Hematopoietic multipotent progenitor cell treated with erythropoietin and hydrocortisone succinate and interleukin-3 and kit ligand, for 17 days (in vitro differentiated cells): ENCODE results near the gene IL26.
A peak's percentile ranks its signal among the peaks of the same experiment; 100 is the strongest.

Source experiments
- DNase-seq: peaks from one replicate; pipeline ENCODE4 v3.0.0-alpha.2; 2015; ENCODE audit warnings: low spot score

IL26 gene, protein sequence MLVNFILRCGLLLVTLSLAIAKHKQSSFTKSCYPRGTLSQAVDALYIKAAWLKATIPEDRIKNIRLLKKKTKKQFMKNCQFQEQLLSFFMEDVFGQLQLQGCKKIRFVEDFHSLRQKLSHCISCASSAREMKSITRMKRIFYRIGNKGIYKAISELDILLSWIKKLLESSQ

DNA sequence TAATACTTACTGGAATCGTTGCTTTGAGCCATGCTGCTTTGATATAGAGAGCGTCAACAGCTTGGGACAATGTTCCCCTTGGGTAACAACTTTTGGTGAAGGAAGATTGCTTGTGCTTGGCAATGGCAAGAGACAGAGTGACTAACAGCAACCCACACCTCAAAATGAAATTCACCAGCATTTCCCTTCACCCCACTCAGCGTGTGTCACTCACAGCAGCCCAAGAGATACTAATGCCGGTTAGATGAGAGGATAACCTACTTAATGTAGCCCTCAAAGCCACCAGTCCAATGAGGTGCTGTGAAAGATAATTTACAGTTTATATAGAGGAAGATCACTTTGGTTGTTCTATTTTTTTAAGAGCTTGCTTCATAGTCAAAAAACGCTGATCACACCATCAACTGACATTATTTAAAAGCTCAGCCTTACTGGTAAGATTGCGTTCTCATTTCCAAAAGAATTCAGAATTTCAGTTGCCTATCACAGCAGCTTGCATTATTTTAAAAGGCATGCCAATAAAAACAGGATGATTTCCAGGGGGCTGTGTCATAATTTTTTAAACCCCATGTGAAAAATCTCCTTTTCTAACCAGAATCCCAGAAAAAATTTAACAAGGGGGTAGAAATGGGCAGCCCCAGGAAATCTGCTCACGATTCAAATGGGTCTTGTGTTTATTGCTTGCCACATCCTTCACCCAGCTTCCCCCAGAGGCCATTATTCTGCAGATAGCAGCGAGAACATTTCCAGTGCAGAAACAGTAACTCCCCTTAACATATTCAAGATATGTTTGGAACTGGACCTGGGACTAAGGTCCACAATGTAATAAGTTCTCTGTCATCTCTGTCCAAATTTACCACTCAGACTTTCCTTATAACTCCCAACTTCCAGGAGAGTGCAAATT, at the start of gene IL26:
Gene IL26 (minus strand): TSS at position 235 of the 901 bp plus-strand sequence. CDS start 54 bp downstream, at position 181.
- DNase-seq: no peak

DNA sequence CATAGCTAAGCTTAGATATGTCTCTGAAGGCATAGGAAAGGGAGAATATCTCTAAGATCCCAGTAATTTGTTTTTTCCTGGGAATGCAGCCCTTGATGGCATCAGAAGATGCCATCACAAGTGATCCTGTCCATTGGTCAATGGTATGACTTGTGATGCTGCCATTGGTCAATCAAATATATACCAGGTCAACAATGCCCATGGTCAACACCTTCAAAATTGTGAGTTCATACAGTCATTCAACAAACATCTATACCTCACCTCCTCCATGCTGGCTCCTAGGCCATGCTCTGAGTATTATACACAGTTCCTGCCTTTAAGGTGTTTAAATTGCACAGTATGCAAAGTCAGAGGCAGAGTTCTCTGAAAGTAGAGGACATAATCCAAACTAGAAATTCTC, 47.1 kb upstream of the IL26 start:
- DNase-seq: no peak

DNA sequence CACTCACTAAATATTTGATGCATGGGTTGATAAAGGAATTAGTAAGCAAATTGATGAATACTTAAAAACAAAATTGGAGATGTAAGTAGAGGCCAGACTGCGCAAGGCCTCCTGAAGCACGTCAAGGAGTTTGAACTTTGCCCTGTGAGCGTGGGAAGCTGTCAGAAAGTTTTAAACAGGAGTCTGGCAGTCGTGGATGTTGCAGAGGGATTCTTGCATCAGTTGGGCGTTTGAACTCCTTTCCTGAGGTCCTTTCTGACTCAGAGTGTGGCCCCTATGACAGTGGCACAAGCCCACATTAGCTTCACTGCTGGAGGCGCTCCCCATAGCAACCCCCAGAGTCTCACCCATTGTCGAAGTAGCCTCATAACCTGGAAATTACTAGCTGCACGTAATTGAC, 45.7 kb upstream of the IL26 start:
- no peak for DNase-seq

DNA sequence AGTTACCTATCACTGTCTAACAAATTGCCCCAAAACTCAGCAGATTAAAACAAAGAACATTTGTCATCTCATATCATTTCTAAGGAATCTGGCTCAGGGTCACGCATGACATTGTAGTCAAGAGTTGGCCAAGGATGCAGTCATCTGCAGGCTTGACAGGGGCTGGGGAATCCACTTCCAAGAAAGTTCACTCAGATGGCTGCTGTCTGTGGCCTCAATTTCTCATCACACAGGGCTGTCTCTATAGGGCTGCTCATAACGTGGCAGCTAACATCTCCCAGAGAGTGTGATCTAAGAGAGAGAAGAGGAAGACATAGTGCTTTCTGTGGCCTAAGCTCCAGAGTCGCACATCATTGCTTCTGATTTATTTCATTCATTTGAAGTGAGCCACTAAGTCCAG, 44.7 kb upstream of the IL26 start:
- DNase-seq: no peak

DNA sequence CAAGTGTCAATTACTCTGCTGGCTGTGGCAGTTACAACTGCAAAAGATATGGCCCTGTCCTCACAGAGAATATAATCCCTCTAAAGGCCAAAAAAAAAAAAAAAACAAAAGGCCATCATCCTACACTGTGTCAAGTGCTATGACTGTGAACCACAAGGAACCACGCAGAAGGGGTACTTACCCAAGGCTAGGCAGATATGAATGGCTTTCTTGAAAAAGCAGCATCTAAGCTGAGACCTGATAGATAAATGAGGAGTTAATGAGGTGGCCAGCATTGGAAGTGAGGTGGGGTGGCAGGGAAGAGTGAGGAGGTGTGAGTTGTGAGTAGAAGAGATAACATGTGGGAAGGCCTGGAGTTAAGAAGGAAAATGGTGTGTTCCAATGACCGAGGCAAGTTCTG, 44.2 kb upstream of the IL26 start:
- no peak for DNase-seq

DNA sequence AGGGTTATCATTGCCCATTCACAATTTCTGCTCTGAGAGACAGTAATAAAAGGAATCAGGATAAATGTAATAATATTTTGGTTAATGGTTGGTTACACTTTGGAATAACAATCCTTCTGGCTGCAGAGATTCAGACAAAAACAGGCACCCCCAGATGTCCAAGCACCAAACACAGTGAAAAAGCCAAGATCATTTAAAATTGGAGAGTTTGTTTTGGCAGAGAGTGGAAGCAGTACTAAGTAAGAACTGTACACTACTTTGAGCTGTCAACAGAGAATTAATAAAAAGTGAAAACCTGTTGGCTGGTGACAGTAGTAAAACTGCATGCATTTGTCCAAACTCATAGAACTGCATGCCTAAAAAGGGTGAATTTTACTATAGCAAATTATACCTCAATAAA, 43.4 kb upstream of the IL26 start:
- no peak for DNase-seq

DNA sequence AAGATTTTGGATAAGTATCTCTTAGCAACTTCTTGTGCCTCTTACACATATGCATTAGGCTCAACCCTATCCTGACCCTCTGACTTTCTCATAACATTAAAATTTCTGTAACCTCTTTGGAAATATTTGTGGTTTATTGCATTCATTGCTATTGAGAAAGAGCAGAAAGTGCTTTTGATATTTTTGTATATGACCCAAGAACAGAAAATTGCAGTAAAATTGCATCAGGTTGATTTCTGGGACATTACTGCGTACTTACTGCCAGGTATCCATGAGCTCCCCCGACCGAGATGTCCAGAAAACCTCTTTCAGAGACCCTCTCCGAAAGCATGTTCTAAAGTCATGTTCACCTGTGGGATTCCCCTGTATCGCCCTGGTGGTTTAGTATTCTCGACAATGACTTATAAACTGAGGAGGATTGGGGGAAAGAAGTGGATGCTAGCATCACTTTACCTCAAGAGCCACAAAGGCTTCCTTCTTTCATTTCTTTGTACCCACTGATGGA, 42.3 kb upstream of the IL26 start:
- no peak for DNase-seq

DNA sequence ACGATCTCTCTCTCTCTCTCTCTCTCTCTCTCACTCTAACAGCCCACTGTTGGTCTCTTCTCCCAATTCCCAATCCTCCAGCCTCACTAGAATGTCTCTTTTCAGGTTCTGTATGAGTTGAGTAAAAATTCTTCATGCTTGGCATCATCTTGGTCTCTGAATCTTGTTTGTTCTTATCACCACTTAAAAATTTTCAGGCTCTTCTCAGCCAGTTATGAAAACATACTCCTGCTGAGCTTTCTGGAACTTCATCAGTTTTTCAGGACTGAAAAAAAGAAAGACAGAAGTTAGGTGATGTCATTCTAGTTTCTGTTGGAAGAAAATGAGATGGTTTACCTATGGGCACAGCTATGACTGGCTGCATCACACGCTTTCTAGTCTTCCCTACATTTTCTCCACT, 39.2 kb upstream of the IL26 start:
- no peak for DNase-seq

DNA sequence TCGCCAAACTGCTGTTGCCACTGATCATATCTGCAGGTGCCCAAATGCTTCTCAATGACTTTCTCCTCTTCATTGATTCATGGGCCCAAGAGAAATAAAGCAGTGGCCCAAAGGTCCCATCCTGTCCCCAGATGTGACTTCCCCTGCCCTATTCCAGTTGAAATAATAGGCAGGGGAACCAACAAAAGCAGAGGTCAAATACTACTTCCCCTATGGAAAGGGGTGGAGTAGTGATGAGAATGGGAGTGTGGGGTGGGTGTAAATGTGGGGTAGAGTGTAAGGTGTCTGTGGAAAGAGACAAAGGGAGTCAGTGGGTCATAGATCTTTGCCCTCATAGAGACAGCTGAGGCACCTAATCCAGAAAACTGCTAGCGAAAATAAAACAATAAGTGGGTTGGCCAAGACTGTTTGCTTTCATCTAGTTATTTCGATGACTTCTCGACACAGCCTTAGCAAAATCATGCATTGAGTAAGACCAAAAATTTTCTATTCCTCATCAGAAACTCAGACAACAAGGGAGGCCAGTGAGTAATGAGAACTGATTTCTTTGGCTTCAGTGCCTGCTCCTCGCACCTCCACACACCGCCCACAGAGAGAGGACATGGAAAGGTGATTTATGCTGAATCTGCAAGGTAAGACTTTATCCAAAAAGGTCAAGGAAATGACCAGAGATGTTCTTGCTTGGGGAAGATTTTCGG, 38.7 kb upstream of the IL26 start:
- no peak for DNase-seq

DNA sequence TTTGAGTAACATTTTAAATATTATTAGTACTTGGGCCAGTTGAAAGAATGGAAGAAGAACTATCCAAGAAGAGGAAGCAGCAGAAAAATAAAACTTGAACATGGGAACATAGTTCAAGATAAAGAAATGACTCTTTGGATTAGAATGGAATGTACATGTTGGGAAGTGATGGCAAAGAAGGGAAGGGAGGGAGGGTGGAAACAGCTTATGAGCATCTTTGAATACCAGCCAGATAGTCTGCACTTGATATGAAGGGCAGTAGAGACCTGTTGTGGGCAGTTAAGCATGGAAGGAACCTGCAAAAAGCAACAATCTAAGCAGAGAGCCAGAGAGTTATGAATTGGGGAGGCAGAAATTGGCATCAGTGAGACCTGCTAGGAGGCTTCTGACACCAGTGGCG, 37.8 kb upstream of the IL26 start:
- DNase-seq: no peak

DNA sequence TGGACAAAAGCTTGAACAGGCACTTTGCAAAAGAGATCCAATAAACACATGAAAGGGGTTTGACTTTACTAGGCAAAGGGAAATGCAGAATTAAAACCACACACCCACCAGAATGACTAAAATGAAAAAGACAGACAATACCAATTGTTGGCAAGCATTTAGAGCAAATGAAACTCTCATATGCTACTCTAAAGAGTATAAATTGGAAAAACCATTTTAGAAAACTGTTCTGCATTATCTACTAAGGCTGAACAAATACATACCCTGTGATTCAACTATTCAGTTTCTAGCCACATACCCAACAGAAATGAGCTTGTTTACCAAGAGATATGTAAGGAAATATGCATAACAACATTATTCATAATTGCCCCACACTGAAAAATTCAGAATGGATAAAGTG, 36.3 kb upstream of the IL26 start:
- DNase-seq: no peak

DNA sequence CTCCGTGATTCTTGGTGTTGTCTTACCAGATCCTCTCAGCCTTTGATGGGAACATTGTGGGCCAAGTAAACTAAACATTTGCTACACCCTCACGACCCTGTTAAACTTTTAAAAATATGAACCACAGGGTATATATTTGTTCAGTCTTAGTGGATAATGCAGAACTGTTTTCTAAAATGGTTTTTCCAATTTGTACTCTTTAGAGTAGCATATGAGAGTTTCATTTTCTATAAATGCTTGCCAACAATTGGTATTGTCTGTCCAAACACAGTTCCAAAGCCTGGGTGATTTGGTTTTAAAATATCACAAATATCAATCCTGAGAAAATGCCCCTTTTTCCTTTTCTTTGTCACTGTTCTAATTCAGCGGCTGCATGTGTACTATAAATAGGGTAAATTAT, 34.5 kb upstream of the IL26 start:
- DNase-seq: no peak

DNA sequence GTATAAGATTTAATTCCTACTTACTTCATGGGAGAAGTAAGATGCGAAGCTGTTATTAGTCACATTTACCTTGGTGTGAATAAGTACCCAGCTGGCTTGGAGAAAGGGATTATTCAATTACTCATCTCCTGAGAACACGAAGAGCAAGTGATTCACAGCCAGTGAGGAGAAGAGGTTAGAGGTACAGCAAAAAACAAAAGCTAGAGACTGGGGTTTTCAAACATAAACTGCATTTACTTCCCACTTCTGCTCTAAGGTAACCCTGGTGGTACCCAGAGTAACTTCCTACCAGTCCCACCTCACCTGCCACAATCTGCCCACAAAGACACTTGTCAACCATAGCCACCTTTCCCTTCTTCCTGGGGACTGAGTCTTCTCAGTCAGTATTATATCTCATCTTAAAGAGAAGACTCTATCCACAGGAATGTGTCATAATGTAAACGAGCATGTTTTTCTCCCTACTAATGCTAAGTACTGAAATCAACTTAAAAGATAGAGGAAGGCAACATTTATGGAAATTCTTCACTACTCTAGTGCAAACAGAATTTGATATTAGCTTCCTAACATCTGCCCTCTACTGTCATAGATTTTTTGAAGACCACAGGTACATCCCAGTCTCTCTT, 33.8 kb upstream of the IL26 start:
- no peak for DNase-seq

DNA sequence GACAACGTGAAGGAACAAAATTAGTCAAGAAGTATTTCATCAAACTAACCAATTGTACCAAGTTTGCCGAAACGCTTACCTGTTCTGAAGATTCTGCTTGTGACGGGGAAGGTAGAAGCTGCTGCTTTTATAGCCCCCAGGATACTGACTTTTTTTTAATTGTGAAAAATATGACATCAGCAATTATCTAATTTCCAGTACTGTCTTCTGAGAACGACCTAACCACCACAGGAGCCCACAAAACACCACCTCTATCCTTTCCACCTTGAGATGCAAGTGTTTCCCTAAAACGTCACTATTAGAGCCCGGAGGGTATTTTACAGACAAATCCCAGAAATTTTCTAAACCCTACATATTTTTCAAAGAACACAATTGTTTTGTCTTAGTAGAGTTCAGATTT, 27.9 kb upstream of the IL26 start, which contains the start of gene IL22:
Gene IL22 (minus strand): TSS at position 101 of the 400 bp plus-strand sequence. CDS start 156 bp downstream, outside the sequence.
- no peak for DNase-seq

DNA sequence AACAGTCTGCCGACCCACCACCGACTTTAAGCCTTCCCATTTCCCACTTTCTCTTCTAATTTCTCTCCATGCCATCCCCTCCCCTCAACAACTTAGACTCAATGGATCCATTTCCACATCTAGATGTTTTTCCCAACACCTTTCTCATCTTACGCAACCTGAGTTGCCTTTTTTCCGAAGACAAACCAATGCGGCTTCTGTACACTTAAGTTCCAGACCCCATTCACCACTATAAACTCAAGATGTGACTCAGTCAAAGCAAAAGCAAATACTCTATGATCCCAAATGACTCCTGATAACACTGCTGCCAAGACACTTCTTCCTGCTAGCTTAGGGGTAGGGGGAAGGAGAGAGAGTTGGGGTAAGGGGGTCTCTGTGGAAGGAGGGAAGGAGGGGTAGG, 26.5 kb upstream of the IL26 start:
- DNase-seq: no peak

DNA sequence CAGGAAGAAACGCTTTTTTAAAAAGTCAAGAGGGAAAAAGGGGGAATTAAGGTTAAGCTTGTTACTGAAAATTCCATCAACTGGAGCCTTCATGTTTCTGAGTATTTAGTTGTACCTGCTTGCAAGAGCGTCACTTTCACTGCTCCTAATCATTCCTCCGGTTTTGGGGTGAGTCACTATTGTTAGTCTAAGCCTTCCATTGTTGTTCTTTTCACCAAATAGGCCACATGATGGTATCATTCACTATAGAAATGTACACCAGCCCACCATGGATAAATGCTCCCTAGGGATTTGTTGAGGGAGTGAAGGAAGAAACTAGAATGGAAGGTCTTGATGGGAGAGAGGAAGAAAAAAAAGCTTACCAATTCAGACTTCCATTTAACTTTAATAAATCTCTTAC, 24.8 kb upstream of the IL26 start:
- DNase-seq: no peak

DNA sequence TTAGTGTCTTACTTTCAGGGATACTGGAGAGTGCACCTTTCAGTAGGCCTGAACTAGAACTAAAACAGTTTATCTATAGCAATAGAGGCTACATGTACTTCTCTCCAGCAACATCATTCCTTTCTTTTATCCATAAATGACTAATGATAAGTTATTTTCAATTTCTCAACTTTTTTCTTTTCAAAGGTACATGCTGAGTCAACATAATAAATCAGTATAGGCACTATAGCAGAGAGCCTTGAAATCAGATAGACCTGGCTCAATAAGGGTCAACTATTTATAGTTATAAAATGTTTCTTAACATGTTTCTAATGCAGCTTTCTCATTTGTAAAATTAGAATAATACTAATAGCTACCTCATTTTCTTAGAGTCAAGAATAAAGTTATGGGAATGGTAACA, 22.2 kb upstream of the IL26 start:
- DNase-seq: no peak

DNA sequence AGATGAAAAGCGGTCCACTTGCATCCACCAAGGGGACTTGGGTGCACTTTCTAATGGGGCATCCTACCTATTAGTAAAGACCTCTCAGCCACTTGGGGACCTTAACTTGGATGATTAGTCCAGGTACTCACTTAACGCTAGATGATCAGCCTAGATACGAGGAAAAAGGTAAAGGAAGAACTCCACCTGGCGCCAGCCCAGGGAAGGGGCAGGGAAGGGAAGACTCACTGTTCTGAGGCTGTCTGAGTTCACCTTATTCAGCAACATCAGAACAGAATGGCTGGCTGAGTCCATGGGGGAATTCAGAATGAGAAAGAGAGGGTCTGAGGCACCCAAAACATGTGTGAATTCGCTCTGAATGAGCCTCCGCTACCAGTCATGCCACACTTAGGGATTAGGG, 20.7 kb upstream of the IL26 start:
- DNase-seq: no peak

DNA sequence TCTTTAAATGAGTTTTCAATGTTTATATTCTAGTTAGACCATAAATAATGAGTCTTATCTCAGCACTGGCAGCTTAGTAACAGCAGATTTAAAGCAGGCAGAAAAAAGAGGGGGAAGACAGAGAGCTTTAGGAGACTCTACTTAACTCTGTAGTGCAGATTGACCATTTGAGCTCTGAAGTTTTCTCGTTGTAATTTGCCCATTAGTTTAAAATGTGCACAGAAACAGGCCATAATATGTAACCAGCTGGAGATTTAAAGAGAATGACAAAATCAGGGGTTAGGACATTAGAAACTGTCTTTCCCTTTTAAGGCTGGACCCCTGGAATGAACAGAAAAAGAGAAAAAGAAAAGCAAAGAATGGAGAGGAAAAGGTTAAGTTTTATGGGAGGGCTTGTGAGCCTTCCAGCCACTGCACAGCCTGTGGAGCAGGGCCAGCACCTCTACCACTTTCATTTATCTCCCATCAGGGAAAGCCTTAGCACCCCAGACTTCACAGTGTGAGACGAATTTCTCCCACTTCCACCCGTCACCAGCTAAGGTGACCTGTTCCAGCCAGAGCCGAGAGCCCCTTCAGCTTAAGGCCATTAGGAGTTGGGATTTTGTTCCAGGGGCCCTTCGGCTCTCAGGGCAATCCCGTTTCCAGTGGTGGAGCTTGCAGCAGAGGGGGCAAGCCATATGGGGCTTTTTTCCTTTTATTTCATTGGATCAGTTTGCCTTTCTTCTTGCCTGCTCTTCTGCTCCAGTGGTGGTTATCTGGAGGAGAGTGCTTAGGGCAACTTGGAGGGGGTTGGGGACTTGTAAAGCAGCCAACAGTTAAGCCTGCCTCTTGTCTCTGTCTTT, 19.8 kb upstream of the IL26 start:
- DNase-seq: no peak

DNA sequence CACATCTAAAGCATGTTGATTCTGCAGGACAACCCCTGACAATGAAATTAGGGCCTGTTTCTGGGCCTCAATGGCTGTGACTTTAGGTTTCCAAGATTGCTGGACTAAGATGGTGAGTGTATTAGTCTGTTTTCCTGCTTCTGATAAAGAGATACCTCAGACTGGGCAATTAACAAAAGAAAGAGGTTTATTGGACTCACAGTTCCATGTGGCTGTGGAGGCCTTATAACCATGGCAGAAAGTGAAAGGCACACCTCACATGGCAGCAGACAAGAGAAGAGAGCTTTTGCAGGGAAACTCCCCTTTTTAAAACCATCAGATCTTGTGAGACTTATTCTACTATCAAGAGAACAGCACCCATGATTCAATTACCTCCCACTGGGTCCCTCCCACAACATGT, 17.2 kb upstream of the IL26 start:
- DNase-seq: no peak

DNA sequence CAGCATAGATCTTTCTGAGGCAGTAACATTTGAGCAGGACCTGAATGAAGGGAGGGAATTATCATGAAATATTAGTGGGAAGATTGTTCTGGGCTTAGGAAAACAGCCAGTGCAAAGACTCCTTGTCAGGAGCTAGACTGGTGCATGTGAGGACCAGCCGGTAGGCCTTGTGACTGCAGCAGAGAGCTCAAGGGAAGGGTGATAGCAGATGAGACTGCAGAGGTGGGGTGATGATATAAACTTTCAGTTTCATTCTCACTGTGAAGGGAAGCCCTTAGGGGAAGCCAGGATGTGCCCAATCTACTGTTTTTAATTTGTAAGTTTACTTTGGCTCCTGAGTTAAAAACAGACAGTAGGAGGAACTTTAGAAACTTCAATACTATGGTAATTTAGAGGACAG, 15.4 kb upstream of the IL26 start:
- peak; percentile 24 for DNase-seq
